ENCODE data around the gene NAT14. TPM values are rescaled to one million over a fixed set of nuclear protein-coding genes. Genes with fewer than 3 reads are reported as not detected.

NAT14 gene
- polyA plus RNA-seq, 1 experiment = 19.4 TPM

DNA sequence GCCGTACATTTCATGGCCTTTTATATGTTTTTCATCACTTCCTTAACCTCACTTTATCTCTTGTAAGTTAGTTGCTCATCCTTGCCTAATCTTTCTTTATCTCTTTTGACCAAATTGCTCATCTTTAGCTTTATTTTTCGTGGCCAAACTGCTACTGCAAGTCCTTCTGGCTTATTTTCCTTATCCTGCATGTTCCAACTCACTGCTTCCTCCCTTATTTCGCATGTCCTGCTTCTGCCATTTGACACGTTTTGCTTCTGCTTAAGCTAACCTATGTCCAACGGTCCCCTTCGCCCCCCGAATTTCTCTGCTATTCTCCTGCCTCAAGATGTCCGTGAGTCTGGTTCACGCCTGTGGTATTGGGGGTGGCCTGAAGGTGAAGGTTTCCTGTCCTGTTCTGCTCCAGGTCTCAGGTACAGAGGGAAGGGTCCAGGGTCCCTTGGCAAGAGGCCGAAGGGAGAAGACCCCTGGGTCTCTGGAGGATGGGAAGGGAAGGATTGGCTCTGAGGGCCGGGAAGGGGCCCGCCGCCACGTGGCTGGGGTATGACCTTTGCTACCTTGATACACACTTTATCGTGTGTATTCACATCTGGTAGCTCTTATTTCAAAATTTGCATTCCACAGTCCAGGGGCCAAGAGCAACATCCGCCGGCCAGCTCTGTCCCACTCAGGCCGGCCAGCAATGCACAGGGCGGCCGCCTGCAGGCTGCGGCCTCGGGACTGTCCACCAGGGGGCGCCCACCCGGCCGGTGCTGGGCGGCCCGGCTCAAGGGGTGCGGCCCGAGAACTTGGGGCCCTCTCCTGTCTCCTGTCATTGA, 17.5 kb upstream of the NAT14 start:
- Histone ChIP-seq H3K27ac (ENCODE audit: low read depth, low read length) (no peak overlapping the region), H3K4me3 (ENCODE audit: low read depth, low read length) (no peak overlapping the region), H3K27me3 (ENCODE audit: control insufficient read depth, insufficient read depth, low read length) (peaks cover 3% of the 10 kb centered on the region), H3K9me3 (ENCODE audit: control insufficient read depth, insufficient read depth, low read length) (no peaks in the 10 kb centered on the region)
- POLR2A ChIA-PET = interaction anchor here (0.6 to 1.7 kb wide), 5 partner anchors 9 to 60 kb away, joined by 3 to 6 read pairs (median 5); partner anchors contain the start of genes UBE2S and ZNF628
- TF ChIP-seq, protein P1, sequence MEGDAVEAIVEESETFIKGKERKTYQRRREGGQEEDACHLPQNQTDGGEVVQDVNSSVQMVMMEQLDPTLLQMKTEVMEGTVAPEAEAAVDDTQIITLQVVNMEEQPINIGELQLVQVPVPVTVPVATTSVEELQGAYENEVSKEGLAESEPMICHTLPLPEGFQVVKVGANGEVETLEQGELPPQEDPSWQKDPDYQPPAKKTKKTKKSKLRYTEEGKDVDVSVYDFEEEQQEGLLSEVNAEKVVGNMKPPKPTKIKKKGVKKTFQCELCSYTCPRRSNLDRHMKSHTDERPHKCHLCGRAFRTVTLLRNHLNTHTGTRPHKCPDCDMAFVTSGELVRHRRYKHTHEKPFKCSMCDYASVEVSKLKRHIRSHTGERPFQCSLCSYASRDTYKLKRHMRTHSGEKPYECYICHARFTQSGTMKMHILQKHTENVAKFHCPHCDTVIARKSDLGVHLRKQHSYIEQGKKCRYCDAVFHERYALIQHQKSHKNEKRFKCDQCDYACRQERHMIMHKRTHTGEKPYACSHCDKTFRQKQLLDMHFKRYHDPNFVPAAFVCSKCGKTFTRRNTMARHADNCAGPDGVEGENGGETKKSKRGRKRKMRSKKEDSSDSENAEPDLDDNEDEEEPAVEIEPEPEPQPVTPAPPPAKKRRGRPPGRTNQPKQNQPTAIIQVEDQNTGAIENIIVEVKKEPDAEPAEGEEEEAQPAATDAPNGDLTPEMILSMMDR (IDR thresholded peaks at IDR 0.05; ENCODE audit: low read depth, low read length) = peak; percentile 90
- CTCF ChIA-PET = interaction anchor here (0.5 to 4.0 kb wide), 59 partner anchors 9 to 986 kb away, joined by 3 to 144 read pairs (median 6); partner anchors contain the start of genes DNAAF3, FIZ1, NAT14 and PPP6R1
- DNase-seq (ENCODE audit: low read depth, low spot score) = no peak

DNA sequence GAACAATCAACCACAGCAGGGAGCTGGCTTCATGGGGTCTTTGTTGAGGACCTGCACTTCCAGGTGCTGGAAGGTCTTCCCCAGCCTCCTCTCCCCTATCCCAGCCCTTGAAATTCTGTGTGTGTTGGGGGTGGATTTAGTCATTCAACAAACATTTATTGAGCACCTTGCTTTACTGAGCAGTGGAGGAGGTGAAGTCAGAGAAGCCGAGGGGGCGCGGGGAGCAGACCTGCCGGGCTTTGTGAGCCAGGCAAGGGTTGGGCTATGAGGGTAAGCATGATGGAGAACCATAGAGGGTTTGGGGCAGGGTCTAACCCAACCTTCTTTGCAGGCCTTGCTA, 17.0 kb upstream of the NAT14 start:
- CTCF ChIA-PET = interaction anchor here (0.5 to 4.0 kb wide), 43 partner anchors 9 to 380 kb away, joined by 3 to 144 read pairs (median 7); partner anchors contain the start of genes DNAAF3, NAT14, PPP6R1 and SSC5D
- DNase-seq (ENCODE audit: low read depth, low spot score) = no peak
- Histone ChIP-seq H3K27ac (ENCODE audit: low read depth, low read length) (no peak overlapping the region), H3K27me3 (ENCODE audit: control insufficient read depth, insufficient read depth, low read length) (peaks cover 3% of the 10 kb centered on the region), H3K9me3 (ENCODE audit: control insufficient read depth, insufficient read depth, low read length) (no peaks in the 10 kb centered on the region), H3K4me3 (ENCODE audit: low read depth, low read length) (no peak overlapping the region)
- POLR2A ChIA-PET = interaction anchor here (1.0 to 1.7 kb wide), 4 partner anchors 8 to 60 kb away, joined by 3 to 6 read pairs (median 6); partner anchors contain the start of genes UBE2S and ZNF628
- TF ChIP-seq, protein P1 (IDR thresholded peaks at IDR 0.05; ENCODE audit: low read depth, low read length) = no peak

DNA sequence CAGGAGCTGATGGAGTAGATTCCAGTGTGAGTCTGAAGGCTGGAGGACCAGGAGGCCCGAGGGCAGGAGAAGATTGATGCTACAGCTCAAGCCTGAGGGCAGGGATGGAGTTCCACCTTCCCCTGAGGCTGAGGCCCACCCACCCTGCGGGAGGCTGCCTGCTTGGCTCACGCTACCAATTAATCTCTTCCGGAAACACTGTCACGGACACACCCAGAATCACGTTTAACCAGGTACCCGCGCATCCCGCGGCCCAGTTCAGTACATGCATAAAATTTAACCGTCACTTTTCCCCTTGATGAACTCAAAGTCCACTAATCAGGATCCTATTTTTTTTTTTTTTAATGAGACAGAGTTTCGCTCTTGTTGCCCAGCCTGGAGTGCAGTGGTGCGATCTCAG, 13.7 kb upstream of the NAT14 start:
- TF ChIP-seq, protein P1 (IDR thresholded peaks at IDR 0.05; ENCODE audit: low read depth, low read length) = no peak
- no peak overlapping the region for H3K27ac ChIP-seq (ENCODE audit: low read depth, low read length)
- no peaks in the 10 kb centered on the region for H3K9me3 ChIP-seq (ENCODE audit: control insufficient read depth, insufficient read depth, low read length)
- no peaks in the 10 kb centered on the region for H3K27me3 ChIP-seq (ENCODE audit: control insufficient read depth, insufficient read depth, low read length)
- CTCF ChIA-PET = interaction anchor here (0.5 to 0.9 kb wide), 2 partner anchors 10 to 33 kb away, joined by 3 to 8 read pairs; partner anchors contain the start of gene ISOC2
- no peak for DNase-seq (ENCODE audit: low read depth, low spot score)
- POLR2A ChIA-PET = no interaction called here
- H3K4me3 ChIP-seq (ENCODE audit: low read depth, low read length) = no peak overlapping the region

DNA sequence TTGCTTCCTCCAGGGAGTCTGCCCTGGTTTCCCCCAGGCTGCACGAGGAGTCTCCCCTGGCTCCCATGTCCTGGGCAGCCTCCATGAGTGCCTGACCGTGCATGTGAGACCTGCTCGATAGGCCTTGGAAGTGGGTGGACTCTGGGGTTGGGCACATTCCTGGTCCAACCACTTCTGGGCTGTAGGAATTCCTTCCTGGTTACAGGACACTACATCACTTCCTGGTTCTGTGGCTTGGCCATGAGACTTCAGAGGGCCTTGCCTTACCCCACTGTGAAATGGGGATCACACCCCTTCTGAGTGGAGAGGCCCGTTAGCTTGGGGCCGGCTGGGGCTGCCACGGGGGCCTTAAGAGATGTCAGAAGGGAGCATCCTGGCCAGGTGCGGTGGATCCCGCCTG, 12.5 kb upstream of the NAT14 start:
- Histone ChIP-seq H3K27ac (ENCODE audit: low read depth, low read length) (no peak overlapping the region), H3K4me3 (ENCODE audit: low read depth, low read length) (no peak overlapping the region), H3K9me3 (ENCODE audit: control insufficient read depth, insufficient read depth, low read length) (no peaks in the 10 kb centered on the region), H3K27me3 (ENCODE audit: control insufficient read depth, insufficient read depth, low read length) (no peaks in the 10 kb centered on the region)
- ChIA-PET POLR2A (no interaction called here), CTCF (no interaction called here)
- TF ChIP-seq, protein P1 (IDR thresholded peaks at IDR 0.05; ENCODE audit: low read depth, low read length) = no peak
- DNase-seq (ENCODE audit: low read depth, low spot score) = no peak
